D721Med (cell line): ENCODE data around the gene CTU1.

ENCODE experiments used
- DNase-seq: peaks from one replicate; pipeline ENCODE4 v3.0.0; 2011; ENCODE audit warnings: low spot score; ENCODE audit not compliant: insufficient read length
- FAIRE-seq: peaks from 2 replicates; lab custom pipeline; 2011; peaks lifted over from hg19 to GRCh38; lab: Jason Lieb, UNC
- TF ChIP-seq, protein P1 (sequence below): IDR thresholded peaks from 2 replicates; pipeline ENCODE4 v1.5.1; 2012; ENCODE audit warnings: mild to moderate bottlenecking, control low read depth; ENCODE audit not compliant: insufficient read depth; ENCODE audit errors: missing control alignments

Gene CTU1

GRCh38 chr19:51119101-51119500, 10.9 kb upstream of the CTU1 start:
- FAIRE-seq (no peak), DNase-seq (no peak)
- TF ChIP-seq, protein P1, sequence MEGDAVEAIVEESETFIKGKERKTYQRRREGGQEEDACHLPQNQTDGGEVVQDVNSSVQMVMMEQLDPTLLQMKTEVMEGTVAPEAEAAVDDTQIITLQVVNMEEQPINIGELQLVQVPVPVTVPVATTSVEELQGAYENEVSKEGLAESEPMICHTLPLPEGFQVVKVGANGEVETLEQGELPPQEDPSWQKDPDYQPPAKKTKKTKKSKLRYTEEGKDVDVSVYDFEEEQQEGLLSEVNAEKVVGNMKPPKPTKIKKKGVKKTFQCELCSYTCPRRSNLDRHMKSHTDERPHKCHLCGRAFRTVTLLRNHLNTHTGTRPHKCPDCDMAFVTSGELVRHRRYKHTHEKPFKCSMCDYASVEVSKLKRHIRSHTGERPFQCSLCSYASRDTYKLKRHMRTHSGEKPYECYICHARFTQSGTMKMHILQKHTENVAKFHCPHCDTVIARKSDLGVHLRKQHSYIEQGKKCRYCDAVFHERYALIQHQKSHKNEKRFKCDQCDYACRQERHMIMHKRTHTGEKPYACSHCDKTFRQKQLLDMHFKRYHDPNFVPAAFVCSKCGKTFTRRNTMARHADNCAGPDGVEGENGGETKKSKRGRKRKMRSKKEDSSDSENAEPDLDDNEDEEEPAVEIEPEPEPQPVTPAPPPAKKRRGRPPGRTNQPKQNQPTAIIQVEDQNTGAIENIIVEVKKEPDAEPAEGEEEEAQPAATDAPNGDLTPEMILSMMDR: no peak

DNA sequence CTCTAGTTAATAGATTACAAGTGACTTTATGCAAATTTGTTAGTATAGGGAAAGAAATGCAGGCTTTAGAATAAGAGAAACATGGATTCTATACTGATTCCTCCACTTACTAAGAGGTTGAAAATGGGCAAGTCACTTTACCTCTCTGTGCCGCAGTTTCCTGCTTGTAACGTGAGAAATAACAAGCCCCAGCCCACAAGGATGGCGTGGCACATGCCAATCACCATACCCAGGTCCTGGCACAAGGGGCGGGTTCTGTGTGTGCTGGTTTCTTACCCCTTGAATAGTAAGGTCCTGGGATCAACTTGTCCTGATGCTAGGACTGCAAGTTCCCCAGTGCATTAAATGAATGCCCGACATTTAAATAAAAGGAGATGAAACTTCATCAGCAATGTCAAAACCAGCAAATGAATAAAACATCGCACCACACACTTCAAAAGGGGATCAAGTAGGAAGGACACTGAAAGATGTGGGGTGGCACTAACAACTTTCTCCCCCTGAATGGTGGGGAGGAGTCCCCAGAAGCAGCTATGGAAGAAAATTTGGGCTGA, 8.6 kb upstream of the CTU1 start:
- FAIRE-seq: no peak
- TF ChIP-seq, protein P1: no peak

DNA sequence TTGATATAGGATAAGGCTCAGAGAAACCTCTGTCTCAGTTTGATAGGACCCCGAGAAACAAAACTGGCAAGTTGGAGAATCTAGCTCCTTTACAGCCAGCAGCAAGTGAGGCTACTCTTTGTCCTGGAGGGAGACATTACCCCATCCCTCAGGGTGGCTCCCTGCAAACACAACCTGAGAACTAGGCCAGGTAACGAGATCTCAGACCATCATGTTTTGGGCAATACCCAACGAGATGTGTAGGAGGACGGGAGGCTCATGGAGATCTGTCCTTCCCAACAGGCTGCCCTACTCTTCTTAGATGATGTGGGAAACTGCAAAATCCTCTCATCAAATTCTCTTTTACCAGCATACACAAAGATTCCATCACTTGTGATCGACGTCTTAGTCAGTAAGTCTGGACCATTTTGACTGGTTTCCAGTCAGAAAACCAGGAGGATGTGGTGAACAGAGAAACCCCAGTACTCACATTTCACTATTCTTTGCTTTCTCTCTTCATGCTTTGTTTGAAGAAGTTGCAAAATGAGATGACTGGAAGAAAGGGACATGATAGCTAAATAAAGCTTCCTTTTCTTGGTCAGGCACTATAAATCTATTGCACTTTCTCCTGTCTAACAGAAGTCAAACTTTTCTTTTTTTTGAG, 6.0 kb upstream of the CTU1 start:
- DNase-seq (no peak), FAIRE-seq (no peak)
- TF ChIP-seq, protein P1: no peak

More for the DNA sequence above, 8.6 kb upstream of the CTU1 start:
- no peak for DNase-seq

DNA sequence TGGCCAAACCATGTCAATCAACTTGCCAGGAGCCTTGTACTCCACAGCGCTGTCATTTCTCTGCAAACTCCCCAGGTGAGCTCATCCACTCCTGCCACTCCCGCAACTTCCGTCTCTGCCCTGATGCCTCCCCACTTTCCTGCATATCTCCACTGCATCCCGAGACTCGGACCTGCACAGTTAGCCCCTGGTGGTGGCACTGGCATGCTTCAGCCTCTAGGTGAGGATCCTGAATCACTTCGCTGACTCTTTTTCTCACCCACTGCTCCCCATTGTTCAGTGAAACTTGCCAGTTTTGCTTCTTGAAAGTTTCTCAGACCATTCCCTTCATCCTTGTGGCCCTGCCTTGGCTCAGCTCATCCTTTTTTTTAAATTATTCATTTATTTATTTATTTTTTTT, 3.4 kb upstream of the CTU1 start:
- no peak for DNase-seq
- TF ChIP-seq, protein P1: no peak
- no peak for FAIRE-seq

- DNase-seq (no peak), FAIRE-seq (no peak)
- TF ChIP-seq, protein P1: no peak
These were observed 2.4 kb upstream of the CTU1 start for GRCh38 chr19:51110666-51110971.

- TF ChIP-seq, protein P1: no peak
- no peak for FAIRE-seq
These were observed 567 bp upstream of the CTU1 start for GRCh38 chr19:51108805-51109146.

GRCh38 chr19:51107406-51108065, 673 bp downstream of the CTU1 start:
- FAIRE-seq (no peak), DNase-seq (no peak)
- TF ChIP-seq, protein P1: no peak

More at GRCh38 chr19:51108805-51109146, 567 bp upstream of the CTU1 start:
- DNase-seq: no peak
